GM12874 (cell line): ENCODE measurements around the gene NR1H2.

ENCODE experiments used
- TF ChIP-seq, protein P1 (sequence below): IDR thresholded peaks from 2 replicates; pipeline ENCODE4 v1.5.1; 2011; ENCODE audit warnings: low read depth, mild to moderate bottlenecking, control low read depth, low read length, moderate library complexity; ENCODE audit not compliant: insufficient read depth

The NR1H2 gene

DNA sequence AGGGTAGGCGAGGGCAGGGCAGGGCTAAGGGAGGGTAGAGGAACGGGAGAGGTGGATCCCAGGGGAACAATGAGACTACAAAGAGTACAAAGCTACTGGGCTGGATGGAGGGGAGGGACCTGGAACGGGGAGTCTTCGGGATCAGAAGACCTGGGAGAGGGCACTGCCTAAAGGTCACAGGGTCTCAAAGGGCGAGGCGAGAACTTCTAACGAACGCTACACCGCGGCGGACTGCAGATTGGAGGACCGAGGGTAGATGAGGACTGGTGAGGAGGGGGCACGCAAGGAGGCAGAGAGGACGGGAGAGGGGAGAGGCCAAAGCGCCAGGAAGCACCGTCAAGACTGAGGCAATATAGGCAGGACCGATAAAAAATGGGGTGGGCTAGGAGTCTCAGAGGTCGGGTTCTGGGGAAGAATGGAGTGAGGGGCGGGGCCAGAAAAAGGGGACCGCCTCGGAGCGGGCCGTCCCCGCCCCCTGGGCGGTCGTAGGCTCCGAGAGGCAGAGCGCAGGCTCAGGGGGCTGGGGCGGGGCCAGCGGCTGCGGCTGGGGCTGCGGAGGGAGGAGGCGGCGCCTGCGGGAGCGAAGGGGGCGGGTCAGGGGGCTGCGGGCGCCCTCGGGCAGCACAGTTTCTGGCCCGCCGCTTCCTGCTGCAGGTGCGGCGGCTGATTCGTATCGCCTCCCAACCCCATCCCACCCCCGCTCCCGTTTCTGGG, 45.7 kb upstream of the NR1H2 start:
- TF ChIP-seq, protein P1, sequence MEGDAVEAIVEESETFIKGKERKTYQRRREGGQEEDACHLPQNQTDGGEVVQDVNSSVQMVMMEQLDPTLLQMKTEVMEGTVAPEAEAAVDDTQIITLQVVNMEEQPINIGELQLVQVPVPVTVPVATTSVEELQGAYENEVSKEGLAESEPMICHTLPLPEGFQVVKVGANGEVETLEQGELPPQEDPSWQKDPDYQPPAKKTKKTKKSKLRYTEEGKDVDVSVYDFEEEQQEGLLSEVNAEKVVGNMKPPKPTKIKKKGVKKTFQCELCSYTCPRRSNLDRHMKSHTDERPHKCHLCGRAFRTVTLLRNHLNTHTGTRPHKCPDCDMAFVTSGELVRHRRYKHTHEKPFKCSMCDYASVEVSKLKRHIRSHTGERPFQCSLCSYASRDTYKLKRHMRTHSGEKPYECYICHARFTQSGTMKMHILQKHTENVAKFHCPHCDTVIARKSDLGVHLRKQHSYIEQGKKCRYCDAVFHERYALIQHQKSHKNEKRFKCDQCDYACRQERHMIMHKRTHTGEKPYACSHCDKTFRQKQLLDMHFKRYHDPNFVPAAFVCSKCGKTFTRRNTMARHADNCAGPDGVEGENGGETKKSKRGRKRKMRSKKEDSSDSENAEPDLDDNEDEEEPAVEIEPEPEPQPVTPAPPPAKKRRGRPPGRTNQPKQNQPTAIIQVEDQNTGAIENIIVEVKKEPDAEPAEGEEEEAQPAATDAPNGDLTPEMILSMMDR, result no peak

DNA sequence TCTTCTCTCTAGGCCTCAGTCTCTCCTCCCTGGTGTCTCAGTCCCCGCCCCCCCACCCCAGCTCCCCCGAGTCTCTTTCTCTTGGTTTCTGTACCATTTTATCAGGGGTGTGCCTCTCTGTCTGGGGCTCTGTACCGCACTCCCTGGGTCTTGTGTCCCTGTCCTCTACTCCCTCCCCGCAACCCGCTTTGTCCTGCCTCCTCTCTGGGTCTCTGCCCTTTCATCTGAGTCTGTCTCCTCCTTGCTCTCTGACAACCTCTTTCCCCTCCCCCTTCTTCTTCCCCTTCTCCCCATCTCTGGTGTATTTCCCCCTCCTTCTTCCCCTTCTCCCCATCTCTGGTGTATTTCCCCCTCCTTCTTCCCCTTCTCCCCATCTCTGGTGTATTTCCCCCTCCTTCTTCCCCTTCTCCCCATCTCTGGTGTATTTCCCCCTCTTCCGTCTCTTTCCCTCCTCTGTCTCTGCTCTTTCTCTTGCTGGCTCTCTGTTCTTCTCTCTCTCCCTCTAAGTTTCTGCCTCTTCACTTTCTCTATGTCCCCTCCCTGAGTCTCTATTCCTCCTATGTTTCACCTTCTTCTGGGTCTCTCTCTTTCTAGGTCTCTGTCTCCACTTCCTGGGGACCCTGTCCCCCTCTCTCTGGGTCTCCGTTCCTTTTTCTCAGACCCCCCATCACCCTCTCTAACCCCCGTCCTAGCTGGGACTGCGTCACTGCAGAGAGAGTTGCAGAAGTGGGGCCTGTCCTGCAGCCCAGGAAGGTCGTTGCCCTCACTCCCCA, 44.9 kb upstream of the NR1H2 start:
- TF ChIP-seq, protein P1, result no peak

DNA sequence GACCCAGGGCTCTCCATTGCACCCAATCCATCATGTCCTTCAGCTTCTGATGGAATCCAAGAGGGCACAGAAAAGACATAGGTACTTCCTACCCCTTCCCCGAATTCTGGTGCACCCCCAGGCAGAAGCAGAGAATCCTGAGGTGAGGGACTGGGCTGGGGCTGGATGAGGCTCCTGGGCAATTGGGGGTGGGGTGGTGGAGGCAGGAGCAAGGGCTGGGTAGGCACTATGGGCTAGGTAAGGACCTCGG, 44.3 kb upstream of the NR1H2 start:
- TF ChIP-seq, protein P1, result no peak

DNA sequence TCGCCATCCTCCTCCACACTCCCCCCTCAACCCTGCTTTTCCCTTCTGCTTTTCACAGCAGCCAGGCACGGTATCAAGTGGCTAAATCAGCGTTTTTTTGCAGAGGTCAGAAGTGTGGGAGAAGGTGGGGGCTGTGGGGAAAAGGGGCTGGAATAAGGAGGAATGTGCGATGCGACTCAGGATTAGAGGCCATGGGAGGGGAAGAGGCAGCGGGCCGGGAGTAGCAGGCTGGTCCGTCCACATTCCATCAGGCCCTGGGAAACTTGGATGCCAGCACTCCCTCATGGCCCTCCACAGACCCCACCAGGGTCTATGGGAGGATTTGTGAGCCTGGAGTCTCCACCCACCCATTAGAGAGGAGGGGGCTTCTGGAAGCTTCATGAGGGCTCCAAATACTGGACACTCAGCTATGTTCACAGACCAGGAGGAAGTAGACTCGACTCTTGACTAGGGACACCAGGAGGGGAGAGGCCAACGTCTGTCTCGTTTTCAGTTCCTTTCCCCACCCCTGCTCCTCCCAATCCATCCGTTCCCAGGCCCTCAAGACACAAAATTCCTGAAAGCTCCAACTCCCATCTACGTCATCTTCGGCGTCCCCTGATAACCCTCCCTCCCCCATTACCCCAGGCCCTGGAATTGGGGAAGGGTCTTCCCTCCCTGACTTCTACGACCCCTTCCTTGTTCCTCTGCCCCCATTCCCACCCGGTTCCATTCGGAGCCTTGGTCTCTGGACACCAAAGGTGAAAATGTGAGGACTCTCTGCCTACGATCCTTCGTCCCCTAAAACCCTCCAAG, 43.8 kb upstream of the NR1H2 start:
- TF ChIP-seq, protein P1, result no peak

DNA sequence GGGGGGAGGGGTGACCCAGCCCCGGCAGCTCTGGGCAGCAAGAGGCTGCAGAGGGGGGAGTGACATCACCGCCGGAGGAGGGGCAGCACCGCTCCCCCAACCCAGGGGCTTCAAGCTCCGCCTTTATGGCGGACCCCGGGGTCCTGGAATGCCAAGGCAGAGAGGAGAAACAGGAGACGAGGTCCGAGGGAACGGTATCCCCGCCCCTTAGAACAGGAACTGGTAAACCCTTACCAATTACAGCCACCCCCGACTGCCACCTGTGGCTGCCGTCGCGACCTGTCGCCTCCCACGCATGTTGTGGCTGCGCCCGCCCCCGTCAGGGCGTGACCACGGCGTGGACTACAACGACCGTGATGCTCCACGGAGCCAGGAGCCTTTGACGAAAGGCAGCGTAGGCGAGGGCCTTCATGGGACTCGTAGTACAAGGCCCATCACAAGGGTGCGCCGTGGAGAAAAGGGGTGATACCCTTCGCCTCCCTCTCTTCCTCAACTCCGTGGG, 43.0 kb upstream of the NR1H2 start:
- TF ChIP-seq, protein P1, result no peak

DNA sequence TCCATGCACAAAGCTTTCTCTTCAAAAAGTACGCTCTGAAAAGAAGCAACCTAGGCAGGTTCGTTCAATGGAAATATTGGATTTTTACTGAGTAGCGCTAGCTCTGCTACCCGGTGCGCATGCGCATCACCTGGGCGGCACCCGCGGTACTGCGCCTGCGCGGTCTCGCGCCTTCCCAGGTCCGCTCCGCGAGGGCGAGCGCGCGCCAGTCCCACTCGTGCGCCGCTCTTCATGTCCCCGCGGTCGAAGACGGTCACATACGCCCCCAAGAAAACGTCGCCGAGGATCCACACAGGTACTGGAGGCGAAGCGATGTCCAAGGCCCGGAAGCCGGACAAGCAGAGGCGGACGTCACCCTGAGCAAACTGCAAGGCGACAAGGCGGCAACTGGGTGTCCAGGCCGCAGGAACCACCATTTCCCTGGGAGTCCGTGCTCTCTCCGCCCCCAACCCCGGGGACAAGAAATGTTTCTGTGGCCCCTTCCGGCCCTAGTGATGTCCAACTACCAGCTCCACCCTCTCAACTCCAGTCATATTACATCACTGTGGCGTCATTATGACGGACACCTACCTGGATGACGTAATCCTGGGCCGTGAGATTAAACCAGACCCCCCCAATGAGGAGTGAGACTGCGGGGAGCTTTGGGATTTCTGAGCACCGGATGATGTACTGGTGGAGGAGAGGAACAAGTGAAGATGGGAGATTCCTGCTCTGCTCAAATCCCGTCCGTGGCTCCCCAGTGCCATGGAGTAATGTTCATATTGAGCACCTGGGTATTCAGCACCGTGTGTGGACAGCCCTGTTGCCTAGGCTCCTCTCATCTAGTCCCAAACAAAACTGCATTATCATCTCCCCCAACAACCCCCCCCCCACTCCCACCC, 42.3 kb upstream of the NR1H2 start:
- TF ChIP-seq, protein P1, result no peak
